ENCODE results near the gene LYST. TPM values are rescaled to one million over a fixed set of nuclear protein-coding genes. Genes with fewer than 3 reads are reported as not detected.

Gene LYST
- total and polyA plus RNA-seq, 2 donors (not counting 3 experiments of a cell fraction or from before 2014, with no cell fraction given): 3.1 to 9.6 TPM

DNA sequence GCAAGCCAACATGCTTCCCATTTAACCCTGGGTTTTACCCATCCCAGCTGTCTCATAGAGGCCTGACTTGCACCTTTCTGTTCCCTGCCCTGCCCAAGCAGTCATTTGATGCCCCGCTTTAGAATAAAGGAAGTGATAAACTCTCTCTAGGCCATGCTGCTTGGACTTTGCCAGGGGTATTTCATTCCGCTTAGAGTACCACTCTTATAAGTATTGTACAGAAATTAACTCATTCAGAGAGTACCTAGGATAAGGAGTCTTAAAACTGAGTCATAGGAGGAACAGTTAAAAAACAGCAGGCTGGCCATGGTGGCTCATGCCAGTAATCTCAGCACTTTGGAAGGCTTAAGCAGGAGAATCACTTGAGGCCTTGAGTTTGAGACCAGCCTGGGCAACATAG is 21.0 kb upstream of the LYST start:
- intact Hi-C loops (cut with micrococcal nuclease) (no loop called here), dilution Hi-C loops (cut with MboI; ENCODE audit: extremely low pct_ligation_motif_present, low sequenced_read_pairs) (no loop called here)
- no peaks in the 10 kb centered on the region for H4K20me1 ChIP-seq (replicated peaks; ENCODE audit: control insufficient read depth, extremely low read depth, insufficient read depth, low read length)
- no peaks in the 10 kb centered on the region for H3K36me3 ChIP-seq (ENCODE audit: control insufficient read depth in 2 of 2, extremely low read depth in 1 of 2, insufficient read depth in 2 of 2, low read length in 2 of 2)
- no peaks in the 10 kb centered on the region for H3K4me1 ChIP-seq (ENCODE audit: control insufficient read depth, extremely low read depth, insufficient read depth, low read length)
- no peak overlapping the region for H3K27ac ChIP-seq (ENCODE audit: insufficient read depth, low read depth, low read length)
- H2AFZ ChIP-seq (ENCODE audit: low read depth, low read length): no peak overlapping the region
- H3K4me2 ChIP-seq (ENCODE audit: insufficient read depth, low read length): no peak overlapping the region
- TF ChIP-seq EZH2 (IDR thresholded peaks at IDR 0.05; ENCODE audit: borderline replicate concordance, low read depth, low read length, severe bottlenecking) (no peak), MYC (IDR thresholded peaks at IDR 0.05; ENCODE audit: low read depth, low read length) (no peak), POLR2AphosphoS5 (IDR thresholded peaks at IDR 0.05; ENCODE audit: insufficient read depth, low read depth, low read length) (no peak), CTCF (IDR thresholded peaks at IDR 0.05; ENCODE audit: extremely low read depth in 1 of 2, insufficient read depth in 1 of 2, low read depth in 1 of 2, low read length in 2 of 2) (no peak), JUN (IDR thresholded peaks at IDR 0.05; ENCODE audit: borderline replicate concordance, insufficient read depth, insufficient read length, low read depth) (no peak), POLR2A (IDR thresholded peaks at IDR 0.05; ENCODE audit: low read depth, low read length) (no peak), FOS (IDR thresholded peaks at IDR 0.05; ENCODE audit: borderline replicate concordance, insufficient read depth, low read length) (no peak), GATA2 (IDR thresholded peaks at IDR 0.05; ENCODE audit: insufficient read depth, insufficient read length, low read depth, low read length) (no peak)
- TF ChIP-seq, protein P1, sequence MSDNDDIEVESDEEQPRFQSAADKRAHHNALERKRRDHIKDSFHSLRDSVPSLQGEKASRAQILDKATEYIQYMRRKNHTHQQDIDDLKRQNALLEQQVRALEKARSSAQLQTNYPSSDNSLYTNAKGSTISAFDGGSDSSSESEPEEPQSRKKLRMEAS (IDR thresholded peaks at IDR 0.05; ENCODE audit: insufficient read depth, insufficient read length): no peak
- CTCF ChIA-PET: interaction anchor here (0.7 to 0.8 kb wide), 2 partner anchors 84 kb away, joined by 3 read pairs; no protein-coding TSS in a partner anchor
- H3K9me3 ChIP-seq (replicated peaks; ENCODE audit: control insufficient read depth, insufficient read depth, low read length): no peaks in the 10 kb centered on the region
- no peak overlapping the region for H3K4me3 ChIP-seq (replicated peaks in 1 of 3; ENCODE audit: insufficient read depth in 1 of 3, low read depth in 1 of 3, low read length in 3 of 3)
- H3K79me2 ChIP-seq (ENCODE audit: control insufficient read depth, insufficient read depth, low read length): no peaks in the 10 kb centered on the region
- FAIRE-seq (no peak), DNase-seq (ENCODE audit: low read depth, low spot score) (no peak)
- POLR2A ChIA-PET: no interaction called here
- peaks cover 4 to 5% of the 10 kb centered on the region in 2 experiments for H3K27me3 ChIP-seq (ENCODE audit: control insufficient read depth in 2 of 2, insufficient read depth in 2 of 2, low read length in 2 of 2)
- BruUV-seq (replicated peaks): no TSS peak
- no peaks in the 10 kb centered on the region for H3K9me1 ChIP-seq (replicated peaks; ENCODE audit: control insufficient read depth, extremely low read depth, insufficient read depth, low read length)
- H3K9ac ChIP-seq (replicated peaks; ENCODE audit: extremely low read depth, insufficient read depth, low read length): no peak overlapping the region
